ENCODE data around the gene STK38. TPM values are rescaled to one million over a fixed set of nuclear protein-coding genes. Genes with fewer than 3 reads are reported as not detected.
"Not testable (repeated sequence)": the region's sequence is repeated elsewhere in the genome, so short reads cannot be mapped to it uniquely, and the experiment has no call there.

The STK38 gene
- total RNA-seq, 1 experiment from 2014 or later: 13.3 TPM

- TF ChIP-seq E2F4 (CRISPR knock-in tag; IDR thresholded peaks at IDR 0.05; ENCODE audit: borderline replicate concordance, low read depth): no peak
- no peak for TF ChIP-seq CDX4 (CRISPR knock-in tag; IDR thresholded peaks at IDR 0.05; ENCODE audit: borderline replicate concordance)
Observed at GRCh38 chr6:36455486-36456027, 91.7 kb downstream of the STK38 start (continued).

- Mint-ChIP-seq H3K9me3 (peaks cover 12% of the 10 kb centered on the region), H3K36me3 (peaks cover 22% of the 10 kb centered on the region)
- not testable (repeated sequence) for H3K4me3 Mint-ChIP-seq; DNase-seq (ENCODE audit: low spot score); H3K4me1 Mint-ChIP-seq; H3K27ac Mint-ChIP-seq; ATAC-seq; H3K27me3 Mint-ChIP-seq (ENCODE audit: low read depth)
- POLR2A ChIA-PET: interaction anchor here (0.6 kb wide), 1 partner anchor 24 kb away, joined by 3 read pairs; no protein-coding TSS in a partner anchor
- CTCF ChIA-PET: interaction anchor here (0.8 kb wide), 1 partner anchor 24 kb away, joined by 3 read pairs; no protein-coding TSS in a partner anchor
- peak; percentile 57; the same call in 1 of the 2 replicates for TF ChIP-seq ZNF121 (CRISPR knock-in tag; IDR thresholded peaks at IDR 0.05)
Observed at GRCh38 chr6:36452897-36453296, 94.4 kb downstream of the STK38 start.

- Mint-ChIP-seq H3K9me3 (peaks cover 12% of the 10 kb centered on the region), H3K4me1 (peaks cover 10% of the 10 kb centered on the region), H3K36me3 (peaks cover 22% of the 10 kb centered on the region)
- ATAC-seq; H3K4me3 Mint-ChIP-seq; H3K27ac Mint-ChIP-seq; POLR2A ChIA-PET; H3K27me3 Mint-ChIP-seq (ENCODE audit: low read depth); DNase-seq (ENCODE audit: low spot score): not testable (repeated sequence)
- peak; percentile 44 for TF ChIP-seq NFYB (CRISPR knock-in tag; conservative IDR thresholded peaks at IDR 0.05; ENCODE audit: low read depth)
- CTCF ChIA-PET: interaction anchor here (1.6 kb wide), 1 partner anchor 21 kb away, joined by 5 read pairs; no protein-coding TSS in a partner anchor
Observed at GRCh38 chr6:36449173-36449572, 98.1 kb downstream of the STK38 start.

- H3K4me1 Mint-ChIP-seq: peaks cover 31% of the 10 kb centered on the region
- H3K27me3 Mint-ChIP-seq (ENCODE audit: low read depth): no peaks in the 10 kb centered on the region
- H3K9me3 Mint-ChIP-seq: peaks cover 12% of the 10 kb centered on the region
- no peak overlapping the region; the same call in 1 of the 2 replicates for H3K27ac Mint-ChIP-seq
- TF ChIP-seq CDX4 (CRISPR knock-in tag; IDR thresholded peaks at IDR 0.05; ENCODE audit: borderline replicate concordance) (no peak), RORB (CRISPR knock-in tag; IDR thresholded peaks at IDR 0.05) (no peak), ZNF416 (CRISPR knock-in tag; IDR thresholded peaks at IDR 0.05) (no peak), ZMAT4 (CRISPR knock-in tag; IDR thresholded peaks at IDR 0.05) (no peak), USF2 (CRISPR knock-in tag; IDR thresholded peaks at IDR 0.05) (no peak), AR (CRISPR knock-in tag; IDR thresholded peaks at IDR 0.05) (no peak), ATF3 (CRISPR knock-in tag; conservative IDR thresholded peaks at IDR 0.05) (no peak), ZNF423 (CRISPR knock-in tag; IDR thresholded peaks at IDR 0.05) (no peak), JUN (CRISPR knock-in tag; IDR thresholded peaks at IDR 0.05) (no peak), E2F1 (CRISPR knock-in tag; IDR thresholded peaks at IDR 0.05) (no peak)
- DNase-seq (ENCODE audit: low spot score) (no peak), ATAC-seq (no peak)
- H3K4me3 Mint-ChIP-seq: no peak overlapping the region
- ChIA-PET CTCF (no interaction called here), POLR2A (interaction anchor here (0.7 kb wide), 1 partner anchor 26 kb away, joined by 5 read pairs; no protein-coding TSS in a partner anchor)
- H3K36me3 Mint-ChIP-seq: peaks cover 18% of the 10 kb centered on the region
Observed at GRCh38 chr6:36445621-36446020, 101.7 kb downstream of the STK38 start.
